CD4-positive, alpha-beta T cell treated with Interleukin-1 beta for 1 hour (primary cell): Measurements from ENCODE around the gene CYFIP1.

ENCODE experiments used
- DNase-seq, 2 donors: peaks; one replicate each; pipeline ENCODE4 v3.0.0-alpha.2; 2020 to 2022

Gene CYFIP1

DNA sequence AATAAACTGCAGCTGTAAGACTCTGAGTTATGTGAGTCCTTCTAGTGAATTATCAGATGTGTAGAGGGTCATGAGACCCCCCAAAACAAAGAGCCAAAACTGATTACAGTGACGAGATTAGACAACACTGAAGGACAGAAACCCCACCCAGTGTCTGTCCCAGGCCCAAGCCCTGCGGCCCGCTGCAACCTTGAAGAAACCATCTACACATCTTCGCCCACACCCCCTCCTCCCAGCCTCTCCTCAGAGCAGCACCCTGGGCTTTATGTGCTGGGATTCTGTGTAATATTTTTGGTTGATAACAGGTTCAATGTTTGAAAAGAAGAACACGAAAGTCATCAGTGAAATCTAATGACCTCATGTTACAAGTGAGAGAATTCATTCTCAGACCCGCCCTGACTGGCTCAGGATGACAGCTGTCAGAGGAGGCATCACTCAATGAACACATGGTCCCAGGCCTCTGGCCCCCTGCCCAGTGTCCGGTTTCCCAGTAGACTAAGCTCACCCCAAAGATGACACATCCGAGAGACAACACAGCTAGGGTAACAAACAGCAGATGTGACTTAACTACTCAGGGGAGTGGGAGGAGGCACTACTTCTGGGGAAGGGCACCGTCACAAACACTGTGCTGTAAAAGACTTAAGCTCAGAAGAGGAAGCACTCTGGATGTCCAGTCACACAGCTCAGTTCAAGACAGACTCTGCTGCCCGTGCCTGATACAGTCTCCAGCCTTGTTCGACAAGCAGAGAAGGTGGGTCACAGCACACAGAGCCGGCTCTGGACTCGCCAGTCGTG, 92.8 kb downstream of the CYFIP1 start:
- no peak for DNase-seq

GRCh38 chr15:22885120-22885519, 95.0 kb downstream of the CYFIP1 start:
- no peak for DNase-seq

DNA sequence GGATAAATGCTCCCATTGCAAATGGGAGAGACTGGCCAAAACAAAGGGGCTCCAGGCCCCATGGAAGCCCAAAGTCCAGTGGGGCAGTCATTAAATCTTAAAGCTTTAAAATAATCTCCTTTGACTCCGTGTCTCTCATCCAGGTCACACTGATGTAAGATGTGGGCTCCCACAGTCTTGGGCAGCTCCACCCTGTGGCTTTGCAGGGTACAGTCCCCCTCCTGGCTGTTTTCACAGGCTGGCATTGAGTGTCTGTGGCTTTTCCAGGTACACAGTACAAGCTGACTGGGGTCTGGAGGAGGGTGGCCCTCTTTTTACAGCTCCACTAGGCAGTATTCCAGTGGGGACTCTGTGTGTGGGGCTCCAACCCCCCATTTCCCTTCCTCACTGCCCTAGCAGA, 95.8 kb downstream of the CYFIP1 start:
- DNase-seq: peak in 1 of 2 donors; percentile 10

GRCh38 chr15:22883196-22883595, 97.0 kb downstream of the CYFIP1 start:
- no peak for DNase-seq

GRCh38 chr15:22881739-22882440, 98.3 kb downstream of the CYFIP1 start:
- DNase-seq: no peak

- DNase-seq: no peak
Observed at GRCh38 chr15:22880981-22881738, 99.0 kb downstream of the CYFIP1 start.

DNA sequence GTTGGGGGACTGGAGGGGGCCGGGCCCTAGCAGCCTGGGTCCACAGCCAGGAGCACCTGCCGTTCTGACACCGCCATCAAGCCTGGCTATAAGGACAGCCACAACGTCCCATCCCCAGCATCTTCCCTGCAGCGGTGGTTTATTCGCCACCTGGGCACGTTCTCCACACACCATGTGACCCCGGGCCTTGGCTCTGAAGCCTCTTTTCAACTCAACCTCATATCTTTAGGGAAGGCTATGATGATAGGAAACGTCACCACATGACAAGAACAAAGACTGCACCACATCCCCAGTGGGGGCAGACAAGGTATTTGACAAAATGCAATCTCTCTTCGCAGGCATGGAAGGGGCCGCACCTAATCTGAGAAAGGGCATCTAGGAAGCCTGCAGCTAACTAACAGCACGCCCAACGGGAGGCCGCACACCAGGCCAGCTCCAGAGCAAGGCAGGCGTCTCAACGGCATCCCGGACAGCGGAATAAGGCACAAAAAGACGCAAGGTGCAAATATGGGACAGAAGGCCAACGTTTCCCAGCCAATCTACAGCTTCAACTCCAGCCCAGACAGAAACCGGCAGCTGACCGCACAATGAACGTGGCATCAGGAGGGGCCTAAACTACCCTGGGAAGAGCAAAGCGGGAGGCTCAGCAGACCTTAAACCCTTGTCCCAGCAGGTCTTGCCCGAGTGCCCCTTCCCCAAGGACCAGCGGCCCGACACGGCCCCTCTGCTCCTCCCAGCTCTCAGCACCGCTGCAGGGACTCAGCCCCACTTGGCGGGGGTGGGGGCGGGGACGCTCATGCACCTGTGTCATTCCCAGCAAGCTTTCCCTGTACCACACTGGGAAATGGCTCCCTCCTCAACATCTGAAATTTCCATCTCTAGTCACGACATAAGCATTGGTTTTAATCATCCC, 99.8 kb downstream of the CYFIP1 start:
- DNase-seq: no peak

DNA sequence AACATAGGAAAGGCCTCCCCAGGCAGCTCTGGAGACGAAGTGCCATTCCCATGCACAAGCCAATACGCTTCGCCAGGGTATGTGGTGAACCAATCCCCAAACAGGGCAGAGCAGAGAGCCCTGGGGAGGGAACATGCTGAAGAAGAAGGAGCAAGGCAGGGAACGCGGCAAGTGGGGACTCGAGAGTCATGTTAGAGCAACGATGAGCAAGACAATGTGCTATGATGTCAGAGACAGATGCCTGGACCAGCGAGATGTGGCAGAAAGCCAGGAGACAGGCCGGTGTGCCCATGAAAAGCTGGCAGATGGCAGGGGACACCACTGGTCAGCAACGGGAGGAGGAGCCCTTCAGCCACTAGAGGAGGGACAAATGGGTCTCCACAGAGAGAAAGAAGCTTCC, 102.1 kb downstream of the CYFIP1 start:
- DNase-seq: no peak

GRCh38 chr15:22877607-22878006, 102.6 kb downstream of the CYFIP1 start:
- no peak for DNase-seq

GRCh38 chr15:22877117-22877516, 103.1 kb downstream of the CYFIP1 start:
- DNase-seq: no peak

DNA sequence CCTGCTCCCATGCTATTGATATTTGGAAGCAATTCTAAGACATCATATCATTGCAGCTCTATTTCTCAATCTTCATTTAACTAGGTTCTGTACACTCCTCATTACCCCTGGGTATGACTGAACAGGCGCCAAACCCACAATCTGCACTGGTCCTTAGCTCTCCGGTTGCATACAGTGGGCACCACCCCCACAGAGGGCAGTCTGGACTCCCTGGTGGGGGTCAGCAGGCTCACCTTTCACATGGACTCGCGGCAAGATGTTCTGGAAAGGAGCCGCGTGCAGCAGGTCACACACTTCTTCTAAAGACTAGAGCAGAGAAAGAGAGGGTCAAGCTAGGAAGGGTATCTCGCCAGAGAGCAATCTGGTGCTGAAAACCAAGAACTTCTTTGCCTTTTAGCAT, 105.2 kb downstream of the CYFIP1 start:
- no peak for DNase-seq

GRCh38 chr15:22874256-22874655, 105.9 kb downstream of the CYFIP1 start:
- no peak for DNase-seq

DNA sequence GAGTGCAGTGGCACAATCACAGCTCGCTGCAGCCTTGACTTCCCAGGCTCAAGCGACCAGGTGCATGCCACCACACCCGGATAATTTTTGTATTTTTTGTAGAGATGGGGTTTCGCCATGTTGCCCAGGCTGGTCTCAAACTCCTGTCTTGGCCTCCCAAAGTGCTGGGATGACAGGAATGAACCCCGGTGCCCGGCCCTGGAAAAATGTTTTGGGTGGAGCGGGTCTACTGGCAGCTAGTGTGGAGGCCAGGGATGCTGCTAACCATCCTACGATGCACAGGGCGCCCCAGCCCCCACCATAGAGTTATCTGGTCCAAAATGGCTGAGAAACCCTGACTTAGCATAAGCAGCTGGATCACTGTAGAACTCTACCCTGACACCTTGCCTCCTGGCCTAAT, 106.3 kb downstream of the CYFIP1 start:
- DNase-seq: no peak

DNA sequence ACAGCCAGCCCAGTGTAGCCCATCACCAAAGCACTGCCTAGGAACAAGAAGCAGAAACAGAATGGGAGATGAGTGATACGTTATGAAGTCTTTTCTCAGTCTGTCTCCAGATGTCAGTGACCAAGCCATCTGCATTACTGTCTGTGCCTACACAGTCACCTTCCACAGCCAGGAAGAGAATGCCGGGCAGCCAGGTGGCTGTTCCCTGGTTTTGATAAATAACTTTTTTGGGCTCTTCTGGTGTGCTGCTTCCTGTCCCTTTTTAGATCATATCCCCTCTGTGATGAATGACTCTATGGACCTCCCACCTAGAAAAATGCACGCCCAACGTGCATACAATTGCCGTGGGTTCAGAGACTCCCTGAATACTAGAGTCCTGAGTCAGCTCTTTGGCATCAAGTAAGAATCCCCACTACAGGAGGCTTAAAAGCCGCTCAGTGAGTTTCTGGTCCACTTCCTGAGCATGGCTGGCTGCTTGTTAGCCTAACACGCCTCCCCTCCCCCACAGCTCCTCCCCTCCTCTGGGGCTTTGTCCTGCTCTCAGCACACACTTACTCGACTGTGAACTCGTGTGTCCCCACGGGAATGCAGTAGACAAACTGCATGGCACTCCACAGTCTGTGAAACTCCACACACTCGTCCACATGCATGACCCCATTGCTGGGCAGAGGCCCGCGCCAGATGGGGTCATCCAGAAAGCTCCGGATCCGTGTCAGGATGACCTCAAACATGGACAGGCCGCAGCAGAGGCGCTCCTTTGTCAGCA, 107.0 kb downstream of the CYFIP1 start:
- no peak for DNase-seq

DNA sequence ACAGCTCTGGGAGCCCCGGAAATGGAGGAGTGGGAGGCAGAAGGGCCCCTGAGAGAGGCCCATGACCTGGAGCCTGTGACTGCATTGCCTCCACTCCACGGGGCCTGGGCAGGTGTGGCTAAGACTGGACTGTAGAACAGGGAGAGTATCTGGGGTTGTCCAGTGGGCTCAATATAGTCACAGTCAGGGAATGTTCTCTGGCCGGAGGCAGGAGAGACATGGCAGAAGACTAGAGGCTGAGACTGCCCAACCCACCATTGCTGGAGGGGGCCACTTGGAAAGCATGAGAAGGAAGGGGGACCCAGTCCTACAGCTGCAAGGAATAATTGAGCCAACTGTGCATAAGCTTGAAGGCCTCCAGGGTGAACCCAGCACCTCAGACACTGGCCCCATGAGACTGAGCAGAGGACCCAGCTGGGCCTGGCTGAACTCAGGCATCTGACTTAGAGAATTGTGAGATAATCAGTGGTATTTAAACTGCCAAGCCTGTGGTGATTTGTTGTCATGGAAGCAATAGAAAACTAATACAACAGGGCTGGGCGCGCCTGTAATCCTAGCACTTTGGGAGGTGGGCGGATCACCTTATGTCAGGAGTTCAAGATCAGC, 108.6 kb downstream of the CYFIP1 start:
- no peak for DNase-seq

DNA sequence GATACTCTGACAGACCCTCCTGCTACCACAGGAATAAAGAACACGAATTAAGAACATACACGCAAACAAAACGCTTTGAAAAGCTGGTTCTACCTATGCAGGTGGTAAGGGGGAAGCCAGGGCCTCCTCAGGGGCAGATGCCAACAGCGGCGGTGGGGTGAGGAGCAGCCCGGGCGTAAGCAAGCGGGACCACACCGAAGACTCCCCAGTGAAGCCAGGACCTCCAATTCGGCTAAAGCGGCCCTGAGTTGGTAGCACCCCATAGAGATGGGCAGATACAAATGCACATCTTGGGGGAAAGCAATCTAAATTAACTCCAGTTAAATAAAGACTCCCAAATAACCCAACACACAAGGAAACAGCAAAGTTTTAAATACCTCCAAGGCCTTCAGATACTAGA, 109.3 kb downstream of the CYFIP1 start:
- no peak for DNase-seq

DNA sequence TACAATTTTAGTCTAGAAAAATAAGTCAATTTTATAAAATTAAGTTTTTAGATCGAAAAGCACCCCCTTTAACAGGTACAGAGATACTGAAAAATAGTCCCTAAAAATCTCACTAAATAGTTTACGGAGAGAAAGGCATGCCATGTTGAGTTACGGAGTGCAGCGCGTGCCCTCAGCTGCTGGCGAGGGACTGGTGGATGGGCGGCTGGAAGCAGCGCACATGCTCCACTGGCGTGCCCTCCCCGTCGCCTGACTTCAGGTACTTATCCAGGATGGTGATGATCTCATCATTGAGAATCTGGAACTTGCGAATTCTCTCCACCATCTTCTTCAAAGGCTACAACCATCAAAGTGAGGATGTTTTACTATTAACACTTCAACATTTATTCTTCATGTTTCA, 110.3 kb downstream of the CYFIP1 start:
- DNase-seq: no peak

- no peak for DNase-seq
Observed at GRCh38 chr15:22868928-22869327, 111.2 kb downstream of the CYFIP1 start.

DNA sequence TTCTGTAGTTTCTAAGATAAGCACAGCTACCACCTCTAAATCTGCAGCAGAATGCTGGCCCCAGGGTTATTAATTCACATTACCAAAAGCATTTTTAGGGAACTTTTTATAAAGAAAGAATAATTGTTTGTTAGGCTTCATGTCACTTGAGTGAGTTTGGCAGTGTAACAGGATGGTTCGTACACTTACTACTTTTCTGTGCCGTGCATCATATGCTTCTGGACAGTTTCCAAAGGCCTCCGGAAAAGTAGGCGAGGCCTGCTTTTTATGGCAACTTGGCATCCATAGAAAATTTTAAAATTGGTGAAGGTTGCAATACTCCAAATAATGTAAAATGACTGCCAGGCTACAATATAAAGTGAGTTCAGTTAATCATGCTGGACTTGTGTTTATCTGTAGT, 111.7 kb downstream of the CYFIP1 start:
- DNase-seq: no peak

GRCh38 chr15:22867886-22868285, 112.3 kb downstream of the CYFIP1 start:
- DNase-seq: no peak

- DNase-seq: no peak
Observed at GRCh38 chr15:22866079-22866478, 114.1 kb downstream of the CYFIP1 start.
